HG03196 (cell line): ENCODE data around the gene SCUBE3.

ENCODE experiments used
- ATAC-seq: cut with Tn5 transposase; IDR thresholded peaks from one replicate; pipeline ENCODE4 v1.9.1; 2021; ENCODE audit not compliant: unreplicated experiment

The SCUBE3 gene

DNA sequence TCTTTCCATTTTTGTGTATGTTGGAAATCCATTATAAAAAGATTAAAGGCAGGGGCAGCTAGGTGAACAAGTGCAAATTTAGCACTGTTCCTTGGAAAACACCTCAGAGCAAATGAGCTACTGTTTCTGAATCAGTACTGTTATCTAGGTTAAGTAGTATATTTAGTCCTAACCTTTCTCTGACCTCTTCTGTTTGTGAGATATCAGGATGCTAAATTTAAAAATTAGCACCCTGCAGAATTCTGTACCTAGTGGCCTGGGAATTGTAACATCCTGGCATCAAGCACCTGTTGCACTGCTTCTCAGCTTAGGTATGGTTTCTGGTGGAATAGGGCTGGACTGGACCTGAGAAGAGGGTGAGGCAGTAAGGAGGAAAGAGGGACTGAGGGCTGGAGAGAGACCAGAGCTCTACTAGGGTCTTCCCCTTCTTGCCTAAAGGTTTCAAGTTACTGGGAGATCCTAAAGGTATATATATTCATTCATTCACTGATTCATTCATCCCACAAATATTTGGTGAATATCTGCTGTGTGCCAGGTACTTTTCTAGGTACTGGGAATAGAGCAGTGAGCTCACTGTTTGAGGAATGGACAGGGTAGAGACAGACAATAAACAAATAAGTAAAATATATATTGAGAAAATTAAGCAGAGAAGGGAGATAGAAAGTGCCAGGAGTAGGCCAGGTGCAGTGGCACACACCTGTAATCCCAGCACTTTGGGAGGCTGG, 51.0 kb downstream of the SCUBE3 start:
- no peak for ATAC-seq

DNA sequence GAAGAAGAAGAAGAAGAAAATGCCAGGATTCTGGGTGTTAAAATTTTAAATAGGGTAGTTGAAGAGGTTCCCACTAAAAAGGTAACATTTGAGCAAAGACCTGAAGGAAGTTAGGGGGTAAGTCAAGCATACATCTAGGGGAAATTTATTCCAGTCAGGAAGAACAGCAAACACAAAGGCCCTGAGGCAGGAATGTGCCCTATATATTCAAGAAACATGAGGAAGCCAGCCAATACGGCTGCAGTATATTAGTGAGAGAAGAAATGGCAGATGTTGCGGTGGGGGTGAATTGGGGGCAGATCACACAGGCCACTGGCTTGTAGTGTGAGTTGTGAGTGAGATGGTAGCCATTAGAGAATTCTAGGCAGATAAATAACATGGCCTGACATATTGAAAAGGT, 51.8 kb downstream of the SCUBE3 start:
- no peak for ATAC-seq

DNA sequence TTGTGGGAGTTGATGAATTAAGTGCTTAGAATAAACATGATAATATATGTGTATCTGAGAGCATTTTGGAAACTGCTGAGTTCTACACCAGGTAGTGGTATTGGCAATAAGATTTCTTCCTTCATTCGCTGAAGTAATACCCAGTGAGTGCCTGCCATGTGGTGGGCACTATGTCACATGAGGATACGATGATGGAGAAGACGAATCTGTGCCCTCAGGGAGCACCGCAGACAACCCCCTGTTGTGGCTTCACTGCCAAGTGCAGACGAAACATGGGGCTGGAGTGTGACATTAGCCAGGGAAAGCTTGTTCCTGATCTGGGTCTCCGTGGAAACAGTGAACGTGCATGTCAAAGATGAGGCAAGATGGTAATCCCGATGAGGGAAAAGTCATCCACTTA, 53.7 kb downstream of the SCUBE3 start:
- ATAC-seq: no peak

DNA sequence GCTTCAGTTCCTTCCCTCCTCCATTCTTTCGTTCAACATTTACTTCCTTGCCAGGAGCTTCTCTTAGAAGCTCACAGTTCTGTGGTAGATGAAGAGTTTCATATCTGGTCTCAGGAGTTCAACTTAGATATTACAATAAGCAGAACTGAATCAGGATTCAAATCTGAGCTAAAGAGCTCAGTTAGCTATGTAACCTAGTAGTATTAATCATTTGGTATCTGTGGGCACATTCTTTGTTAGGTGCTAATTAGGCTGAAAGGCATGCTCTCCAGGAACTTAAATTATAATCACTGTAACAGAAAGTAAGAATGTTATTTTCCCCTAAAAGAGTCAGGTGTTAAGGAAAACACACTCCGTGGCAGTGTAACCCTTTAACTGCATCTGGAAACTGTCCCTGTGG, 54.1 kb downstream of the SCUBE3 start:
- no peak for ATAC-seq

DNA sequence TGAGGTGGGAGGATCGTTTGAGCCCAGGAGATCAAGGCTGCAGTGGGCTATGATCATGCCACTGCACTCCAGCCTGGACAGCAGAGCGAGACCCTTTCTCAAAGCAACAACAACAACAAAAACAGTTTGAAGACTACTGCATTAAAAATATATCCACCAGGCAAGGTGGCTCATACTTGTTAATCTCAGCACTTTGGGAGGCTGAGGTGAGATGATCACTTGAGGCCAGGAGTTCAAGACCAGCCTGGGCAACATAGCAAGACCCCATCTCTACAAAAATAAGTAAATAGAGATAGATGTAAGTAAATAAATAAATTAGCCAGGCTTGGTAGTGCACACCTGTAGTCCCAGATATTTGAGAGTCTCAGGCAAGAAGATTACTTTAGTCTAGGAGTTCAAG, 58.2 kb downstream of the SCUBE3 start:
- no peak for ATAC-seq

DNA sequence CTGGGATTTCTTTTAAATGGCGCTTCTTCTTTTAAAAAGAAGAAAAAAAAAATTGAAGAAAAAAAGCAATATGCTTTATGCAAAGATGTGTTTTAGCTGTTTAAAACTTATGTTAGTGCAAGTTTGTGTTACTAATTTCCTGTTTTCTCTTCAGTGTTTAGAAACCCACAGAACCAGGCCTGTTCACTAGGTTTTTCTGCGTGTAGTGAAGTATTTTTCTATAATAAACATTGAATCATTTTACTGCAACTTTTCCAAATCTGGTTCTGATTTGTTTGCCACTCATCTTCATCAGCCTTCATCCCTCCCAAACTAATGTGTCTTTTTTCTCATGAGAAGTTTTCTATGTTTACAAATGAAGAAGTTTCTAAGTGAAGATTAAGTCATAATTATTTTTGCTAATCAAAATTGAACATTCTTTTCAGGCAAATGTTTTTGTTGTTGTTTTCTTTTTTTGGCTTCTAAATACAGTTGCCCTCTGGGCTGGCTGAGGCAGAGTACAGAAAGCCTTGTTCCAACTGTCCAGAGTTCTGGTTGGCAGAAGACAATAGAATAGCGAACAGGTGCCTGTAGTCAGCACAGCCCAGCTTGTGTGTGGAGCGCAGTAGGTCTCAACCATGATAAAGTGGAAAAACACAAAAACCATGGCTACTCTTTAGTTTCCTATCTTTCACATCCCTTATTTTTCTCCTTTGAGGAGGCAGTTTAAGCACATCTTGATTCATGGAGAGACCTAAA, 60.2 kb downstream of the SCUBE3 start:
- no peak for ATAC-seq

DNA sequence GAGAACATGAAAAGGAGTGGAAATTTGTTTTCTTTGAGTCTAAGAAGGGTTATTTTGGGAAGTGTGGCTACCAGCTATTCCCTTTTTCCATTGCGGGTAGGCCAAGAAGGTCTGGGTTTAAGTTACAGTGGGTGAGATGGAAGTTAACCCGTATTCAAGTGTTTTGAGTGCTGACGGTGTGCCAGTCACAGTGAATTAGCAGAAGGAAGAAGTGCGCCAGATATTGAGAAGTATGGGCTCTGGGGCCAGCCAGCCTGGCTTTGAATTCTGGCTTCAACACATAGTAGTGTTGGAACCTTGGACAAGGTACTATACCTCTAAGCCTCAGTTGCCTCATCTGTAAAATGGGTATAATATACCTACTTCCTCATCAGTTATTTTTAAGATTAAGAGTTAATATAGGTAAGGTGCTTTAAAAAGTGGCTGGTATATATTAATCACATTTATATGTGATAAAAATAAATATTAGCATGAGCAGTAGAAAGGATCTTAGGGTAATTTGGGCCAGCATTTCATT, 62.0 kb downstream of the SCUBE3 start:
- ATAC-seq: no peak

DNA sequence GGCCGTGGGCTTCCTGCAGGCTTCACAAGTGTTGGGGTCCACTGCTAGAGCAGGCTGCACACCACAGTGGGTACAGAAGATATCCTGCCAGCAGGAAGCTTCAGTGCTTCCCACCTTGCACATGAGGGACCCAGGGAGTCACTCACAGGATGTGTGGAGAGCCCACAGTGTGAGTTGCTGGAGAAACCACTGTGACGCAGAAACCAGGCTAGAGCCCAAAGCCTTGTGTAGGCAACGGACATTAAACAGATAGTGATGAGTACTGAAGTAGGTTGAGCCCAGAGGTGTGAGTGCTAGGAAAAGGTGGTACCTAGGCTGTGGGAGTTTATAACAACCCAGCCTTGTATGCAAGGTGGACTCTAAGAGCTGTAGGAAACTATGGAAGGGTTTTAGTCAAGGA, 65.0 kb downstream of the SCUBE3 start:
- ATAC-seq: no peak

DNA sequence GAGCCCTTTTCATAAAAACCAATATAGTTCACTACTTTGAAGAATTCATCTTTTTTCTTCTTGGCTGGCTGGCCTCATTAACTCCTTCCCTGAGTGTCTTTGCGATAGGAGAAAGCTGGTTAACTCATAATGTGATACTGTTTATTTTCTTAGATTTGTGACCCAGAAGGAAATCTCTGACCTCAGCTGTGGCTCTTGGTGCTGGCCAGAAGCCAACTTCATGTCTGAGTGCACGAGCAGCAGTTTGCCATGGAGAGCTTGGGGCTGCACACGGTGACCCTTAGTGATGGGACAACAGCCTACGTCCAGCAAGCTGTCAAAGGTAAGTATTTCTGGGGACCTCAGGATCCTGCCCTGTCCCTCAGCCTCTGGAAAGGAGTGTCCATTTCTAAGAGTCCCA, 67.1 kb downstream of the SCUBE3 start:
- ATAC-seq: no peak

DNA sequence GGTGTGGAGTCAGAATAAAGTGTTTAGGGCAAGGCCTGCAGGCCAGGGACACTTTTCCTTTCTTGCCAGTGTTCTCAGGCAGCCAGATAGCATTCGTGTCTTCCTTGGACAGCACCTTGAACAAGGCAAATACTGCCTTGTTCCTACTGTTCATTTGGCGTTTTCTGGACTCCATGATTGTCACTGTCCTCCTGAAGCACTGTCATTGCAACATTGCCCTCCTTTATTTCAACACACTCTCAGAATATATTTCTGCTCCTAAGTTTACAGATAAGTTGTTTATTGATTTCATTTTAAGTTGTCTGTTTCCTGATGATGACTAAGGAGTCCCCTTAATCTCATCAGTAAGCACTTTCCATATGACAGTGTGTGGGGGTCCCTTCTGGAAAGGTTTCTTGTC, 68.7 kb downstream of the SCUBE3 start:
- no peak for ATAC-seq

DNA sequence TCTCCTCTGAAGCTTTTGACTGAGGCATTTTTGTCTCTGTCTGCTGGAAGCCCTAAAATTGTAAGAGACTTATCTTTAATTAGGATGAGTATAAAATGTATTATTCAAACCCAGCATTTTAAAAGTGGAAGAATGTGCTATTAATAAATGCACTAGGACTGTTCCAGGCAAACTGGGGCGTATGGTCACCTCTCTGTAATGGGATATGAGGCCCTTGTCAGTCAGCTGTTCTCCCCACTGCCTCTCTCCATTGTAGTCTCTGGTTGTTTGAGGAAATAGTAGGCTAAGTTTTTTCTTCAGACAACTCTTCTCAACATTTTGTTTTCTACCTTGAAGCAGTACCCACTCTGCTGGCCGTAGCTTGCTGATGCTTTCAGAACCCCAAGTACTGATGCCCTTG, 69.6 kb downstream of the SCUBE3 start:
- ATAC-seq: no peak

DNA sequence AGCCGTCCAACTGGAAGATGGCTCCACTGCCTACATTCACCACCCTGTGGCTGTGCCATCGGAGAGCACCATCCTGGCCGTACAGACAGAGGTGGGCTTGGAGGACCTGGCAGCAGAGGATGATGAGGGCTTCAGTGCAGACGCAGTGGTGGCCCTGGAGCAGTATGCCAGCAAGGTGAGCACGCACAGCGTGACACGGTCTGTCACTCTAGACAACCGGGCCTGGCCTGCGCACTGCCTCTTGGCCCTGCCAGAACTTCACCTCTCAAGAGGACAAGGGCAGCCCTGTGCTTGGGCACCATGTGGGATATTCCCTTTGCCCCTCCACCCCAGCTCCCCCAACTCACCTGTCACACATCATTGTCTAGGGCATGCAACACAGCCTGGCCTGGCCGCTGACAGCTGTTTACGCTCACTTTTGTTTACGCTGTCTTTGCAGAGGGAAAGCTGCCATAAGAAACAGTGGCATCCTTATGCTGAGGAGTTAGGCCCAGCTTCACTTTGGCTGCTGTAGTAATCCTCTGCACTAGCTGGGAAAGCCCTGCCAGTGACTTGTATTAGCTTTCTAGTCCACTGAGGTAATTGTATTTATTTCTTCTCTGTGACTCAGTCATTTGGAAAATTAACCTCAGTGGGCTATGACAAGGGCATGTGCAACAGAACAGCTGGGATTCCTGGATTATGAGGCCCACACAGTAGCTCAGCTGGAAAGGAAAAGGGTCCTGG, 74.1 kb downstream of the SCUBE3 start:
- no peak for ATAC-seq

DNA sequence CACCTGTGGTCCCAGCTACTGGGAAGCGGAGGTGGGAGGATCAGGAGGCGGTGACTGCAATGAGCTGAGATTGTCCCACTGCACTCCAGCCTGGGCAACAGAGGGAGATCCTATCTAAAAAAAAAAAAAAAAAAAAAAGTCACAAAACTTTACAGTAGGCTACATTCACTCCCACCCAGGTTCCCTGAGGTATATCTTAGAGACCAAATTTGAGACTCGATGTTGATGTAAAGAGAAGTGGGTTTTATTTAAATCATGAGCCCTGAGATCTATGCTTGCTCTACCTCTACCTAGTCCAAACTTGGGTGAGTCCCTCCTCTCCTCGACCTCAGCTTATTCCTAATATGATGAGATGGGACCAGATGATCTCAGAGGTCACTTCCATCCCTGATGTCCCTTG, 75.1 kb downstream of the SCUBE3 start:
- no peak for ATAC-seq

DNA sequence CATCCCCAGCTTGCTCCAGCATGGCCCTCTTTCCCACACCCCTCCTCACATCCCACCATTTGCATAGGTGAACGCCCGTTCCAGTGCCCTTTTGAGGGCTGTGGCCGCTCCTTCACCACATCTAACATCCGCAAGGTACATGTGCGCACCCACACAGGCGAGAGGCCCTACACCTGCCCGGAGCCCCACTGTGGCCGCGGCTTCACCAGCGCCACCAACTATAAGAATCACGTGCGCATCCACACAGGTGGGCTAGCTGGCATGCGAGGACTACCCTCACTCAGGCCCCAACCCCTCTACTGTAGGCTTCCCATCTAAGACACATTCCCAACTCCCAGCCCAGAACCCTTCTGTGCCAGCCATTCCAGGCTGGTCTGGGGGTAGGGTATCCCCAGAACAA, 77.7 kb downstream of the SCUBE3 start:
- ATAC-seq: no peak

DNA sequence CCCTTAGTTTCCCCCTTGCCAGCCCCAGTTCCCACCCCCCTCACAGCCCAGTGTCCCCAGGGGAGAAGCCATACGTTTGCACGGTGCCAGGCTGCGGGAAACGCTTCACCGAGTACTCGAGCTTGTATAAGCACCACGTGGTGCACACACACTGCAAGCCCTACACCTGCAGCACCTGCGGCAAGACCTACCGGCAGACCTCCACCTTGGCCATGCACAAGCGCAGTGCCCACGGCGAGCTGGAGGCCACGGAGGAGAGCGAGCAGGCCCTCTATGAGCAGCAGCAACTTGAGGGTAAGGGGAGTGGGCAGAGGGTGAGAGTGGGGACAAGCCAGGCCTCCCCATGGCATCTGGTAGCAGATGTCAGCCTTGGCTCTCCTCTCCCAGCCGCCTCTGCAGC, 78.7 kb downstream of the SCUBE3 start:
- ATAC-seq: no peak

DNA sequence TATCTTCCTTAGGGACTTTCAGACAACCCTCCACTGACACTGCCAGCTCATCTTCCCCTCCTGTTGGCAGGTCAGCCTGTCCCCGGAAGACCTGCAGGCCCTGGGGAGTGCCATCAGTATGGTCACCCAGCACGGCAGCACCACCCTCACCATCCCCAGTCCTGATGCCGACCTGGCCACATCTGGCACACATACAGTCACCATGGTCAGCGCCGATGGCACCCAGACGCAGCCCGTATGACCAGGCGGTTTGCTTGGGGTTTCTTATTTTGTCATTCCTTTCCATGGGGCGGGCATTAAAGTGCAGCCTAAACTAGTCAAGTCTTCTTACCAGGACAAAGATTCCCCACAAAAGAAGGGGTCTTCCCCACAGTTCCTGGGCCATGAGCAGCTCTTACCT, 79.9 kb downstream of the SCUBE3 start:
- ATAC-seq: no peak

DNA sequence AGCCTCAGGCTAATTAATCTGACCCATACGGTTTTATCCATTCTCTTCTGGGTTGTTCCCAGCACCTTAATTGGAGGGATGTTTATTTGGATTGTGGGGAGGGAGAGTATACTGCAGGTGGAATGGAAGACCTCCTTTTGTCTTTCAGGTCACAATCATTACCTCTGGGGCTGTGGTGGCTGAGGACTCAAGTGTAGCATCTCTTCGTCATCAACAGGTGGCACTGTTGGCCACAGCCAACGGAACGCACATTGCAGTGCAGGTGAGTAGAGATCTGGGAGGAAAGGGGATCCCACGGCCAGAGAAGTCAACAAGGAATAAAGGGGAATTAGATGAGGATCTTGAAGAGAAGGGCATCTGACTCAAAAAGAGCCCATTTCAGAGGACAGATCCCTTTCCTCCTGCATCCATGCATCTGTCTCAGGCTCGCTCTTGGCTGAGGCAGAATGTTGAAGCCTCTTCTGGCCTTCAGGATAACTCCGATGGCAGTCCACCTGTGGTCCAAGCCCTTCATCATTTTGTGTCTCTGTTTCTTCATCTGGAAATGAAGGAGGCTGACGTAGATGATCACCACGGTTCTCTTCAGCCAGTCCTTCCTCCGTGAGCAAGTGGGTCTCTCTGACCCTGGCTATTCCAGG, 80.7 kb downstream of the SCUBE3 start:
- ATAC-seq: no peak

DNA sequence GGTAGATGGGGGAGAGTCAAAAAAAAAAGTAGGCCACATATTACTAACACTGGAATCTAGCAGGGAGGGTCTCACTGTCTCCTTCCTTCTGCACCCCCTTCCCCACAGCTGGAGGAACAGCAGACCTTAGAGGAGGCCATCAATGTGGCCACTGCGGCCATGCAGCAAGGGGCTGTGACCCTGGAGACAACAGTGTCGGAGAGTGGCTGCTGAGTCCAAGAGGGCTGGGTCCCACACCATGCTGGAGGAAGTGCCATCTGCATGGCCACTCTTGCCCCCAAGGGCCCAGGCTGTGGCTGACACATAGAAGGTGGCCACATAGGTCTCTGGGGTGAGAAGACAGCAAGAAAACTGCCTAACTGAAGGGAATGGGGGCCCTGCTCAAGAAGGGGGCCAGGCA, 81.3 kb downstream of the SCUBE3 start:
- no peak for ATAC-seq

DNA sequence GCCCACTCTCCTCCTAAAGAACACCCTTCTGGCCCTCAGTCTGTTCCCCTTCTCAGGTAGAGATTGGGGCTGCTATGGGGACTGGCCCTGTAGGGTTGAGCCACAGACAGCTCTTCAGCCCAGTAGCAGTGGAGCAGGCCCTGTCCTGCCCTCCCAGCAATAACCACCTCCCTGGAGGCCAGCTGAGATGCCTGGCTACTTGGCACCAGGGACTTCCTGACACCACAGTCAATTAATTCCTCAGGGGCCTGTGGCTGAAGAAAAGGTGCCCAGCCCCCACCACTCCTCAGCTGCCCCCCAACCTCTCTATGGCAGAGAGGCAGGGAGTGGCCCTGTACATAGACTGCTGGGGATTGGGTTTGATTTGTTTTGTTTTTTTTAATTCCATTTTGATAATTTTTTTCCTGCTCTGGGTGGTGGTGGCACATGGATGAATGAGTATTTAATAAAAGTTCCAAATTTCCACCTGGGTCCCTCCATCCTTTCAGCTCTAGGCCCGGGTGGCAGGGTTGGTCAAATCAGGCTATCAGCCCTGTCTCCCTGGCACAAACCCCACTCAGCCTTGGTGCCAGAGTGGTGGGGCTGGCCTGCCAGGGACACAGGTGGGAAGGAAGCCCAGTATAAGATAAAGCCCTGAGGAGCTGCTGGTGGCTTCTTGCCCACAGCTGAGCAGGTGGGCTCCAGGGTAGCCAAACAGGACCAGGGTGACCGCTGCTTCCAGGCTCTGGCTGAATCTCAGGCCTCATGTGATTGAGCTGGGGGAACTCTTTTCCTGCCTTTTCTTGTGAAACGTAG, 82.0 kb downstream of the SCUBE3 start:
- ATAC-seq: no peak

DNA sequence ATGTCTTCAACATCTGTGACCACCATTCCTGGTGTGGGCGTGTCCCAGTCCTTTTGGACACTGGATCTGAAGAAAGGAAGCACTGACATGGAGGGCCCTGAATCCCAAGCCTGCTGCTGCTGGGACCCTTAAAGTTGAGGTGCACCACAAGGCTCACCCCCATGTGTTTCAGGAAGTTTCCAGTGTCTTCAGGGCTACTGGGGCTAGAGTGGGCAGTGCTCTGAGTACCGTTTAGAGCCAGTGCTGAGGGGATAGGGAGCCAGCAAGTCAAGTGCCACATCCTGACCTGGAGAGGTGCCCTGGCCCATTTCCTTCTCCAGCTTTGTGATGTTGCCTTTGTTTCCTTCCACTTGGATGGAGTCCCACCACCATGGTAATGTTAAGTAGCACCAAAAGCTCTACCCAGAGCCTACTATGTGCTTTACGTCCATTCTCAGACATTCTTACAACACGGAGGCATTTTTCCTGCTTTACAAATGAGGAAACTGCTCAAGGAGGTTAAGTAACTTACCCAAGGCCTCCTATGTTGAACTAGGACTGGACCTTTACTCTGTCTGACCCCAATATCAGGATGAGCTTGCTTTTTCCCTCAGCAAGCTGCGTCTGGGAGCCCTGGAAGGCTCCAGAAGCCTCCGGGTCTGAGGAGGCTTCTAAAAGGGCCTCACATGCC, 83.3 kb downstream of the SCUBE3 start:
- ATAC-seq: no peak
